Caco-2 (cell line): Measurements from ENCODE around the gene ZIC2. TPM values are rescaled to one million over a fixed set of nuclear protein-coding genes. Genes with fewer than 3 reads are reported as not detected.

Source experiments
- BruUV-seq: library from RNA; stranded (reverse); fragments of 400-500 nt; replicated peaks from 2 replicates; lab custom pipeline; 2021; lab: Mats Ljungman, UMichigan
- CTCF ChIA-PET: fragments of 300-600 bp; sonication (Branson Sonifier 250); formaldehyde crosslinking; loops from one replicate; lab custom pipeline; 2022; ENCODE audit warnings: antibody characterized with exemption; lab: Charles Lee
- POLR2A ChIA-PET: fragments of 300-600 bp; sonication (Branson Sonifier 250); formaldehyde crosslinking; loops from one replicate; lab custom pipeline; 2022; ENCODE audit warnings: antibody characterized with exemption; lab: Charles Lee
- DNase-seq, 2 experiments: peaks; one replicate each; pipeline versions ENCODE4 v3.0.0 to v3.0.0-alpha.2; 2020 to 2022
- H3K27me3 ChIP-seq: replicated peaks from 2 replicates; pipeline ENCODE4 v1.6.0; 2011; ENCODE audit warnings: low read length; ENCODE audit not compliant: control insufficient read depth, insufficient read depth
- H3K36me3 ChIP-seq: 2 replicates; pipeline ENCODE4 v1.5.1; 2011; ENCODE audit warnings: low read length; ENCODE audit not compliant: control insufficient read depth, insufficient read depth
- H3K4me1 ChIP-seq: fragments of 250-450 bp; sonication (Bioruptor Pico); 2 replicates; pipeline ENCODE4 v1.5.1; 2020; ENCODE audit warnings: mild to moderate bottlenecking
- H3K4me3 ChIP-seq: 2 replicates; pipeline ENCODE4 v1.5.1; 2011; ENCODE audit warnings: low read depth, mild to moderate bottlenecking, control low read depth, low read length
- H3K9me3 ChIP-seq: fragments of 250-450 bp; sonication (Bioruptor Pico); 2 replicates; pipeline ENCODE4 v1.5.1; 2020; ENCODE audit warnings: mild to moderate bottlenecking, moderate library complexity
- H3K27ac Mint-ChIP-seq: one replicate; pipeline ENCODE4 v1.8.0; 2022; ENCODE audit warnings: mixed read lengths; ENCODE audit not compliant: unreplicated experiment
- H3K27me3 Mint-ChIP-seq: one replicate; pipeline ENCODE4 v1.8.0; 2022; ENCODE audit warnings: mixed read lengths; ENCODE audit not compliant: insufficient read depth, unreplicated experiment
- H3K36me3 Mint-ChIP-seq: one replicate; pipeline ENCODE4 v1.8.0; 2022; ENCODE audit warnings: mild to moderate bottlenecking, mixed read lengths; ENCODE audit not compliant: insufficient read depth, unreplicated experiment
- H3K4me1 Mint-ChIP-seq: one replicate; pipeline ENCODE4 v1.8.0; 2022; ENCODE audit warnings: low read depth, mixed read lengths; ENCODE audit not compliant: unreplicated experiment
- H3K4me3 Mint-ChIP-seq: one replicate; pipeline ENCODE4 v1.8.0; 2022; ENCODE audit warnings: mild to moderate bottlenecking, moderate library complexity, mixed read lengths; ENCODE audit not compliant: unreplicated experiment
- H3K9me3 Mint-ChIP-seq: one replicate; pipeline ENCODE4 v1.8.0; 2022; ENCODE audit warnings: mixed read lengths; ENCODE audit not compliant: unreplicated experiment
- CTCF ChIP-seq, 2 experiments: fragments of 200-600 bp in 1 of 2; IDR thresholded peaks; 1 replicate in 1 of 2; 2 replicates in 1 of 2; pipeline versions ENCODE4 v1.5.1 to v1.8.0; 2011 to 2022; ENCODE audit warnings: antibody characterized with exemption in 1 of 2, control low read depth in 1 of 2, inconsistent platforms in 1 of 2, low read depth in 1 of 2, low read length in 1 of 2, mild to moderate bottlenecking in 1 of 2, moderate library complexity in 1 of 2; ENCODE audit not compliant: insufficient read depth in 1 of 2, severe bottlenecking in 1 of 2, unreplicated experiment in 1 of 2
- intact Hi-C: fragments of 100-400 bp; cut with micrococcal nuclease; formaldehyde crosslinking; loops from one replicate; pipeline ENCODE4 v1.10.0; 2022; ENCODE audit not compliant: unreplicated experiment
- total RNA-seq: library from RNA; stranded (reverse); gene quantifications from 2 replicates; pipeline ENCODE4 v1.2.3, GENCODE V29; 2022

ZIC2 gene
- total RNA-seq, 1 experiment from 2014 or later, result 1.3 TPM

GRCh38 chr13:99980824-99981734 lies 505 bp upstream of the ZIC2 start:
- H3K4me3 ChIP-seq, result peak overlapping the region; percentile 59
- H3K36me3 Mint-ChIP-seq, result peaks cover 5% of the 10 kb centered on the region
- H3K4me3 Mint-ChIP-seq, result peak overlapping the region; percentile 61
- DNase-seq, result peak in 1 of 2 experiments; percentile 60
- H3K4me1 ChIP-seq, result peaks cover 24% of the 10 kb centered on the region
- ChIA-PET CTCF (interaction anchor here (1.1 kb wide), 1 partner anchor 11 kb away, joined by 4 read pairs; no protein-coding TSS in a partner anchor), POLR2A (interaction anchor here (0.8 kb wide), 1 partner anchor 9 kb away, joined by 3 read pairs; no protein-coding TSS in a partner anchor)
- BruUV-seq, result no TSS peak
- no peak for TF ChIP-seq CTCF (IDR thresholded peaks at IDR 0.05; ENCODE audit: insufficient read depth in 1 of 2, low read depth in 1 of 2, low read length in 1 of 2, severe bottlenecking in 1 of 2, unreplicated experiment in 1 of 2)
- H3K4me1 Mint-ChIP-seq, result peaks cover 9% of the 10 kb centered on the region
- no peaks in the 10 kb centered on the region for H3K36me3 ChIP-seq
- H3K27me3 Mint-ChIP-seq, result peaks cover 43% of the 10 kb centered on the region
- no peak overlapping the region for H3K27ac Mint-ChIP-seq
- intact Hi-C loops, result loop anchor here (1.0 to 5.0 kb wide), 5 partner anchors 106 to 536 kb away; partner anchors contain the start of gene PCCA
- H3K9me3 Mint-ChIP-seq, result no peaks in the 10 kb centered on the region
- H3K27me3 ChIP-seq, result peaks cover 17% of the 10 kb centered on the region
- H3K9me3 ChIP-seq, result no peaks in the 10 kb centered on the region

GRCh38 chr13:99982036-99982730 lies 599 bp downstream of the ZIC2 start:
- Mint-ChIP-seq H3K4me1 (peaks cover 9% of the 10 kb centered on the region), H3K27ac (no peak overlapping the region), H3K36me3 (peaks cover 5% of the 10 kb centered on the region), H3K27me3 (peaks cover 44% of the 10 kb centered on the region), H3K4me3 (peak overlapping the region; percentile 61), H3K9me3 (no peaks in the 10 kb centered on the region)
- ChIA-PET POLR2A (interaction anchor here (1.0 kb wide), 1 partner anchor 108 kb away, joined by 4 read pairs; no protein-coding TSS in a partner anchor), CTCF (interaction anchor here (0.6 to 2.2 kb wide), 5 partner anchors 12 to 253 kb away, joined by 3 to 6 read pairs (median 4); no protein-coding TSS in a partner anchor)
- intact Hi-C loops, result loop anchor here (5.0 kb wide), 3 partner anchors 105 to 535 kb away; partner anchors contain the start of gene PCCA
- H3K36me3 ChIP-seq, result no peaks in the 10 kb centered on the region
- peaks cover 24% of the 10 kb centered on the region for H3K4me1 ChIP-seq
- BruUV-seq, result no TSS peak
- H3K4me3 ChIP-seq, result peak overlapping the region; percentile 59
- no peak for TF ChIP-seq CTCF (IDR thresholded peaks at IDR 0.05; ENCODE audit: insufficient read depth in 1 of 2, low read depth in 1 of 2, low read length in 1 of 2, severe bottlenecking in 1 of 2, unreplicated experiment in 1 of 2)
- peaks cover 19% of the 10 kb centered on the region for H3K27me3 ChIP-seq
- H3K9me3 ChIP-seq, result no peaks in the 10 kb centered on the region
- peak in 1 of 2 experiments; percentile 50 for DNase-seq
